ENCODE measurements around the gene SOX8. TPM values are rescaled to one million over a fixed set of nuclear protein-coding genes. Genes with fewer than 3 reads are reported as not detected.
A peak's percentile ranks its signal among the peaks of the same experiment; 100 is the strongest.

The SOX8 gene
- total RNA-seq, 1 experiment from 2014 or later = 1.2 TPM

- H3K4me1 Mint-ChIP-seq (ENCODE audit: low read depth, unreplicated experiment) = no peaks in the 10 kb centered on the region
- no peaks in the 10 kb centered on the region for H3K27me3 Mint-ChIP-seq (ENCODE audit: insufficient read depth, unreplicated experiment)
- H3K4me3 ChIP-seq (ENCODE audit: low read depth, low read length) = no peak overlapping the region
- ChIA-PET POLR2A (no interaction called here), CTCF (no interaction called here)
- intact Hi-C loops (cut with micrococcal nuclease; ENCODE audit: unreplicated experiment) = no loop called here
- no peak overlapping the region for H3K4me3 Mint-ChIP-seq (ENCODE audit: unreplicated experiment)
- BruUV-seq (replicated peaks) = no TSS peak
- no peaks in the 10 kb centered on the region for H3K27me3 ChIP-seq (replicated peaks; ENCODE audit: control insufficient read depth, insufficient read depth, low read length)
- no peaks in the 10 kb centered on the region for H3K36me3 Mint-ChIP-seq (ENCODE audit: insufficient read depth, unreplicated experiment)
- H3K27ac Mint-ChIP-seq (ENCODE audit: unreplicated experiment) = no peak overlapping the region
- peaks cover 4% of the 10 kb centered on the region; the same call in 1 of the 2 replicates for H3K4me1 ChIP-seq
- no peaks in the 10 kb centered on the region for H3K9me3 ChIP-seq
- H3K36me3 ChIP-seq (ENCODE audit: control insufficient read depth, insufficient read depth, low read length) = no peaks in the 10 kb centered on the region
- DNase-seq = no peak
- TF ChIP-seq CTCF (IDR thresholded peaks at IDR 0.05; ENCODE audit: insufficient read depth in 1 of 2, low read depth in 1 of 2, low read length in 1 of 2, severe bottlenecking in 1 of 2, unreplicated experiment in 1 of 2) = no peak
- H3K9me3 Mint-ChIP-seq (ENCODE audit: unreplicated experiment) = no peaks in the 10 kb centered on the region
Measured at GRCh38 chr16:996681-997080, 15.1 kb downstream of the SOX8 start.

GRCh38 chr16:997440-998051 lies 16.0 kb downstream of the SOX8 start:
- no peak for TF ChIP-seq CTCF (IDR thresholded peaks at IDR 0.05; ENCODE audit: insufficient read depth in 1 of 2, low read depth in 1 of 2, low read length in 1 of 2, severe bottlenecking in 1 of 2, unreplicated experiment in 1 of 2)

GRCh38 chr16:998211-998610 lies 16.6 kb downstream of the SOX8 start:
- no peak for DNase-seq
- Mint-ChIP-seq H3K27ac (ENCODE audit: unreplicated experiment) (no peak overlapping the region), H3K4me3 (ENCODE audit: unreplicated experiment) (no peak overlapping the region), H3K4me1 (ENCODE audit: low read depth, unreplicated experiment) (no peaks in the 10 kb centered on the region), H3K9me3 (ENCODE audit: unreplicated experiment) (no peaks in the 10 kb centered on the region), H3K36me3 (ENCODE audit: insufficient read depth, unreplicated experiment) (no peaks in the 10 kb centered on the region), H3K27me3 (ENCODE audit: insufficient read depth, unreplicated experiment) (no peaks in the 10 kb centered on the region)
- ChIA-PET POLR2A (no interaction called here), CTCF (interaction anchor here (1.0 kb wide), 1 partner anchor 58 kb away, joined by 3 read pairs; no protein-coding TSS in a partner anchor)
- no peak overlapping the region for H3K4me3 ChIP-seq (ENCODE audit: low read depth, low read length)
- TF ChIP-seq CTCF (IDR thresholded peaks at IDR 0.05; ENCODE audit: insufficient read depth in 1 of 2, low read depth in 1 of 2, low read length in 1 of 2, severe bottlenecking in 1 of 2, unreplicated experiment in 1 of 2) = no peak
- intact Hi-C loops (cut with micrococcal nuclease; ENCODE audit: unreplicated experiment) = no loop called here
- BruUV-seq (replicated peaks) = no TSS peak
- H3K27me3 ChIP-seq (replicated peaks; ENCODE audit: control insufficient read depth, insufficient read depth, low read length) = no peaks in the 10 kb centered on the region
- no peaks in the 10 kb centered on the region for H3K9me3 ChIP-seq
- H3K4me1 ChIP-seq = peaks cover 10% of the 10 kb centered on the region; the same call in 1 of the 2 replicates
- no peaks in the 10 kb centered on the region for H3K36me3 ChIP-seq (ENCODE audit: control insufficient read depth, insufficient read depth, low read length)

More at GRCh38 chr16:997440-998051, 16.0 kb downstream of the SOX8 start:
- intact Hi-C loops (cut with micrococcal nuclease; ENCODE audit: unreplicated experiment) = no loop called here
- Histone ChIP-seq H3K27me3 (replicated peaks; ENCODE audit: control insufficient read depth, insufficient read depth, low read length) (no peaks in the 10 kb centered on the region), H3K9me3 (no peaks in the 10 kb centered on the region), H3K4me3 (ENCODE audit: low read depth, low read length) (peak overlapping the region; percentile 18), H3K36me3 (ENCODE audit: control insufficient read depth, insufficient read depth, low read length) (no peaks in the 10 kb centered on the region), H3K4me1 (peaks cover 5% of the 10 kb centered on the region; the same call in 1 of the 2 replicates)
- no peak overlapping the region for H3K27ac Mint-ChIP-seq (ENCODE audit: unreplicated experiment)
- CTCF ChIA-PET = interaction anchor here (1.0 kb wide), 1 partner anchor 58 kb away, joined by 3 read pairs; no protein-coding TSS in a partner anchor
- peak; percentile 46 to 66 for DNase-seq
- peak overlapping the region; percentile 14 for H3K4me3 Mint-ChIP-seq (ENCODE audit: unreplicated experiment)
- no peaks in the 10 kb centered on the region for H3K9me3 Mint-ChIP-seq (ENCODE audit: unreplicated experiment)
- BruUV-seq (replicated peaks) = no TSS peak
- H3K36me3 Mint-ChIP-seq (ENCODE audit: insufficient read depth, unreplicated experiment) = no peaks in the 10 kb centered on the region
- POLR2A ChIA-PET = interaction anchor here (1.0 kb wide), 1 partner anchor 17 kb away, joined by 4 read pairs; no protein-coding TSS in a partner anchor
- no peaks in the 10 kb centered on the region for H3K27me3 Mint-ChIP-seq (ENCODE audit: insufficient read depth, unreplicated experiment)
- H3K4me1 Mint-ChIP-seq (ENCODE audit: low read depth, unreplicated experiment) = no peaks in the 10 kb centered on the region

All from Caco-2 (cell line).